GM18511 (cell line): ENCODE results near the gene DIP2A.
"Not testable (repeated sequence)": the region's sequence is repeated elsewhere in the genome, so short reads cannot be mapped to it uniquely, and the experiment has no call there.

ENCODE experiments used
- ATAC-seq: cut with Tn5 transposase; IDR thresholded peaks from one replicate; pipeline ENCODE4 v1.9.1; 2021; ENCODE audit warnings: mild to moderate bottlenecking, moderate library complexity; ENCODE audit not compliant: unreplicated experiment

DIP2A gene

DNA sequence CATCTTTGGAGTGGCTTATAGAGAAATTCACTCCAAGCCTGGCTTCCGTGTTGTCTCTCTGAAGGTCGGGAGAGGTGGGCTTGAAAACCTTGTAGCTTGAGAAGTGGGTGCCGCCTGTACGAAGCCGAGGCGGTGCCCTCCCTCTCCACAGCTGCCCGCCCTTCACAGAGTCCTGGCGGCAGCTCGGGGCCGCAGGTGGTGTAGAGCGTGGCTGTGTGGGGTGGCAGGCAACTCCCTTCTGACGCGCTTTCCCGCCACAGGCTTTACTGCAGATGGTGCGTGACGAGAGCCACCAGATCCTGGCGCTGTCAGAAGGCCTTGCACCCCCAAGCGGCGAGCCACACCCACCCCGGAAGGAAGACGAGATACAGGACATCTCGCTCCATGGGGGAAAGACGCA lies 33.1 kb upstream of the DIP2A start:
- no peak for ATAC-seq

DNA sequence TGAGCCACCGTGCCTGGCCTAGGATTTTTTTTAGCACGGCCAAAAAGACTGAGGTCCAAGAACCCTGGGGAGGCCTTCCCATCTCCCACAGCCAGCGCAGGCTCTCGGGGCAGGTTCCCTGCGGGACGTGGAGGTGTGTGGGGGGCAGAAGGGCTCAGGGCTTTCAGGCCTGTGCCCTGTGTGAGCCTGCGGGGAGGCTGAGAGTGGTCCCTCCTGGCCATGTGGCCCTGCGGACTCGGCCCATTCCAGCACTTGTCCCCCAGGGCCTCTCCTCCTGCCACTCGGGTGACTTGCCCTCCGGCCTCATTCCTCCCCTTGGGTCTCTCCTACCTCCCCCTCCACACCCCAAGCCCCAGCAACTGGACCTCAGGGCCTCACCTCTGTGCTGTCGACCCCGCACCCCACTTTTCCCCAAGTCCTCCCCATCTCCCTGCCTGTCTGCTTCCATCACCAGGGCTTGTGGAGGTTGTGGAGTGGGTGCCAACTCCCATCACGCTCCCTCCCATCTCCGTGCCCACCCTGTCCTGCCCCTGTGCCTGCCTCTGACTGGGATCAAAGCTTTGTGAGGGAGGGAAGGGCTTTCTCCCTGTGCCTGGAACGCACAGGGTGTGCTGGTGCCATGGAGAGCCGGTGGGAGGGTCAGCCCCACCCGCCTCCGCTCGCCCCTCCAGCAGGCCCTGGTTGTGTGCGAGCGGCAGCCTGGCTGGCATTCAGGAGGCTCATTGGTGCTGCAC lies 32.2 kb upstream of the DIP2A start:
- ATAC-seq: no peak

DNA sequence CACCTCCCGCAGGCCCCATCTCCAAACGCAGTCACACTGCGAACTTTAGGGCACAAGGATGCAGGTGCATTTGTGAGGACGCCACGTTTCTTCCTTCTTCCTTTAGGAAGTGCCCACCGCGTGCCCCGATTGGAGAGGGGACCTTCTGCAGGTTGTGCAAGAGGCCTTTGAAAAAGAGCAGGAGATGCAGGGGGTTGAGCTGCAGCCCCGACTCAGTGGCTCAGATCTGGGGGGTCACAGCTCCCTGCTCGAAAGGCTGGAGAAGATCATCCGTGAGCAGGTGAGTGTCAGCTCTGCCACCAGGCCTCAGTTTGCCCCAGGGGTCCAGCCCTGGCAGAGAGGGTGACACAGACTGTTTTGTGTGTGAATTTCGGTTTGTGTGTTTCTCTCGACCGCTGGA lies 31.2 kb upstream of the DIP2A start:
- ATAC-seq: no peak

DNA sequence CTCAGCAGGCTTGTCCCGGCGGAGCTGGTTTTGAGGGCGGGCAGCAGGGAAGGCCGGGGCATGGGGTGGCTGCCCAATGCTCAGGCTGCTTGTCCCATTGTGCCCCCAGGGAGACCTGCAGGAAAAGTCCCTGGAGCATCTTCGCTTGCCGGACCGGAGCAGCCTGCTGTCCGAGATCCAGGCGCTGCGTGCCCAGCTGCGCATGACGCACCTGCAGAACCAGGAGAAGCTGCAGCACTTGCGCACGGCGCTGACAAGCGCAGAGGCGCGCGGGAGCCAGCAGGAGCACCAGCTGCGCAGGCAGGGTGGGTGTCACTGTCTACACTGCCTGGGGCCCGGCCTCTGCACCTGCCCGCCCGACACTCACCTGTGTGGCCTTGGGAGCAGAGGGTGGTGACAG lies 30.4 kb upstream of the DIP2A start:
- ATAC-seq: no peak

DNA sequence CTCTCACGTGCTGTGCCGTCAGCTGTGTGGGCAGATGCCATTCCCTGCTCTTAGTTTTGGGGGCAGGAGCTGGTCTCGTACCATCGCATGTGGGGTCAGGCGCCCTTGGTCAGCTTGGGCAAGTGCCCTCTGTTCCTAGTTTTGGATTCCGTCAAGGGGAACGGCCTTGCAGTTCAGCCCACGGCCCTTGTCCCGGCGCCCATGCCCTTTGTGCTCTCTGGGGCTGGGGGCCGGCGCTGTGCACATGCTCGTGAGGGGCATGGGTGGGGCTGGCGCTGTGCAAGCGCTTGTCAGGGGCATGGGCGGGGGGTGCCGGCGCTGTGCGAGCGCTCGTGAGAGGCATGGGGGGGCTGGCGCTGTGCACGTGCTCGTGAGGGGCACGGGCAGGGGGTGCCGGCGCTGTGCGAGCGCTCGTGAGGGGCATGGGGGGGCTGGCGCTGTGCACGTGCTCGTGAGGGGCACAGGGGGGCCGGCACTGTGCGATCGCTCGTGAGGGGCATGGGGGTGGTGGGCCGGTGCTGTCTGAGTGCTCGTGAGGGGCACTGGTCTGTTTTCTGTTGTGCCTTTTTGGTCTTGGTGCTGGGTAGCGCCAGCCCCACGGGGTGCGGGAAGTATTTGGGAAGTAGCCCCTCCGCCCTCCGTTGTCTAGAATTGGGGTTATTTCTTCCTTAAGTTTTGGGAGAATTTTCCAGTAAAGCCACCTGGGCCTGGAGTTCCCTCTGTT lies 29.5 kb upstream of the DIP2A start:
- ATAC-seq: no peak

DNA sequence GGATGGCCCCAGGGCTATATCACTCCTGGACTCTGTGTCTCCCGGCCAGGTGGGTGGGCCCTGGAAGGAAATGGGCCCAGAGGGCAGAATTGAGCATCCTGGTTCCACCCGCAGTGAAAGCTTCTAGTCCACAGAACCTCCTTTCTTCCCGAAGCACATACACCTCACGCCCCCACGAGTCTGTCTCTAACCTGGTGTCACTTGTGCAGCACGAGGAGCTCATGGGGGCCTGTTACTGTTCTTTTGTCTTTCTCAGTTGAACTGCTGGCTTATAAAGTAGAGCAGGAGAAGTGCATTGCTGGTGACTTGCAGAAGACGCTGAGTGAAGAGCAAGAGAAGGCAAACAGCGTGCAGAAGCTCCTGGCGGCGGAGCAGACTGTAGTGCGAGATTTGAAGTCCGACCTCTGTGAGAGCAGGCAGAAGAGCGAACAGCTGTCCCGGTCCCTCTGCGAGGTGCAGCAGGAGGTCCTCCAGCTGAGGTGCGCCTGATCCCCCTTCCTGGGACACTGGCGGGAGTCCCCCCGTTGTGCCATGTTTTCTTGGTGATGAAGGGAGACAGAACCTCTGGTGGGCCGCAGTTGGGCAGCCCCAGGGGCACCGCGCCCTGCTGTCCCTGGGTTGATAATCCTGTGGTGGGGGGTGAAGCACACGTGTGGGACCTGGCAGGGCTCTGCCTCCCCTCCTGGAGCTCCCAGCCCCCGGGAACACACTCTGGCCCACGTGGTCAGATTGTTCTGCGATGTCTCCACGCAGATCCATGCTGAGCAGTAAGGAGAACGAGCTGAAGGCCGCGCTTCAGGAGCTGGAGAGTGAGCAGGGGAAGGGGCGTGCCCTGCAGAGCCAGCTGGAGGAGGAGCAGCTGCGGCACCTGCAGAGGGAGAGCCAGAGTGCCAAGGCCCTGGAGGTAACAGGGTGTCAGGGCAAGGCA lies 28.7 kb upstream of the DIP2A start:
- no peak for ATAC-seq

DNA sequence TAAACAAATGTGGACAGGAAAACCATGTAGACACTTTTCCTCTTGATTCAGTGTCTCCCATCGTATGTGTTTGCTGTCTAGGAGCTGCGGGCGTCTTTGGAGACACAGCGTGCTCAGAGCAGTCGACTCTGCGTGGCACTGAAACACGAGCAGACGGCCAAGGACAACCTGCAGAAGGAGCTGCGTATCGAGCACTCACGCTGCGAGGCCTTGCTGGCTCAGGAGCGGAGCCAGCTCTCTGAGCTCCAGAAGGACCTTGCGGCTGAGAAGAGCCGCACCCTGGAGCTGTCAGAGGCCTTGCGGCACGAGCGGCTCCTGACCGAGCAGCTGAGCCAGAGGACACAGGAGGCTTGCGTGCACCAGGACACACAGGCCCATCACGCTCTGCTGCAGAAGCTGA lies 27.2 kb upstream of the DIP2A start:
- ATAC-seq: no peak

DNA sequence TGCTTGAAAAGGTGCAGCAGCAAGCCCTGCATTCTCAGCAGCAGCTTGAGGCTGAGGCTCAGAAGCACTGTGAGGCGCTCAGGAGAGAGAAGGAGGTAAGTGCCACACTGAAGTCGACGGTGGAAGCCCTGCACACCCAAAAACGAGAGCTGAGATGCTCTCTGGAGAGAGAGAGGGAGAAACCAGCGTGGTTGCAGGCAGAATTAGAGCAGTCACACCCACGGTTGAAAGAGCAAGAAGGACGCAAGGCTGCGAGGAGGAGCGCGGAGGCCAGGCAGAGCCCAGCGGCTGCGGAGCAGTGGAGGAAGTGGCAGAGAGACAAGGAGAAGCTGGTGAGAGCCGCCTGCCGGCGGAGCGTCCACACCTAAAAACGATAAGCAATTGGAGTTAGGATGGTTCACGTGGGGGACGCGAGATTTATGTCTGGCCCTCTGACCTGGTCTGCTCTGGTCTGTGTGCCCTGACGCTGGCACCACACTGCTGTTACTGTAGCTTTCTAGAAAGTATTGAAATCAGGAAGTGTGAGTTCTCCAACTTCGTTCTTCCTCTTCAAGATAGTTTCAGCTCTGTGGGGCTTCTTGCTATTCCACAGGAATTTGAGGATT lies 26.7 kb upstream of the DIP2A start:
- no peak for ATAC-seq

DNA sequence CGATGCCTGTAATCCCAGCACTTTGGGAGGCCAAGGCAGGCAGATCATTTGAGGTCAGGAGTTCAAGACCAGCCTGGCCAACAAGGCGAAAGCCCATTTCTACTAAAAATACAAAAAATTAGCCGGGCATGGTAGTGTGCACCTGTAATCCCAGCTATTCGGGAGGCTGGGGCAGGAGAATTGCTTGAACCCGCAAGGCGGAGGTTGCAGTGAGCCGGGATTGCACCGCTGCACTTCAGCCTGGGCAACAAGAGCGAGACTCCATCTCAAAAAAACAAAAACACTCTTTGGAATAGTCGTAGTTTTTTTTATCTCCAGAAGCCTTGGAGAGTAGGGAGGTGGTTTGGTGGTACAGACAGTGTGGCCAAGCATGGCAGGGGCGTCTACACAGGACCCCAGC lies 25.6 kb upstream of the DIP2A start:
- ATAC-seq: not testable (repeated sequence)

DNA sequence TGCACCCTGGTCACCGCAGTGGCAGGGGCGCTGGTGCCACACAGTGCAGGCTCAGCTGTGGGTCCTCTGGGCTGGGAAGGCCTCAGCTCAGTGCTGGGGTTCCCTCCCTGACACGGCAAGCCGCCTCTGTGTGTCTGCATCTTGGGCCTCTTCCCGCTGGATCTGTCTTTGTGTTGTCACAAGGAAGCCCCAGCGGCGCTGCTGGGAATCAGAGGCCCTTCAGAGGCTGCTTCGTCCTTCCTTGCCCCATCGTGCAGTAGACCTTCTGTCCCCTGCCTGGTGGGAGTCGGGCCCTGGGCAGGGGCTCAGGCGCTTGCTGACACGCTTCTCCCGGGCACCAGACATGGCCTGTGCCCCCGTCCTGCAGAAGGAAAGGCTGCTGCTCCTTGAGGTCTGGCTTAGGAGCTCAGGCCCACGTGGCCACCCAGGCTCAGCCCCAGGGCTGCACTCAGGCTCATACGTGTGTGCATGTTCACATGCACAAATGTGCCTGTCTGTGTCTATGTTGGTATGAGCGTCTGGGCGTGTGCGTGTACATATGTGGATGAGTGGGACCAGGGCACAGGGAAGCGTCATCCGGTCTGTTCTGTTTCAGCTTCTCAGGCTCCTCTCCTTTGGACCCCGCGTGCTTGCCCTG lies 24.3 kb upstream of the DIP2A start:
- ATAC-seq: no peak

DNA sequence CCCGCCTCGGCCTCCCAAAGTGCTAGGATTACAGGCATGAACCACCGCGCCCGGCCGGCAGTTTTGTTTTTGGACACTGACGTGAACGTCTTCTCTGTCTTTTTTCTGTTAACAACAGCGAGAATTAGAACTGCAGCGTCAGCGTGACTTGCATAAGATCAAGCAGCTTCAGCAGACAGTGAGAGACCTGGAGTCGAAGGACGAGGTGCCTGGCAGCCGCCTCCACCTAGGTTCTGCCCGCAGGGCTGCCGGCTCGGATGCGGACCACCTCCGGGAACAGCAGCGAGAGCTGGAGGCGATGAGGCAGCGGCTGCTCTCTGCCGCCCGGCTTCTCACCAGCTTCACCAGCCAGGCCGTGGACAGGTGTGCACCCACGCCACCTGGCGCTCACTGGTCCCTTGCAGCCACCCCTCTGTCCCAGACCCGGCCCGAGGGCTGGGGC lies 22.9 kb upstream of the DIP2A start:
- ATAC-seq: no peak

DNA sequence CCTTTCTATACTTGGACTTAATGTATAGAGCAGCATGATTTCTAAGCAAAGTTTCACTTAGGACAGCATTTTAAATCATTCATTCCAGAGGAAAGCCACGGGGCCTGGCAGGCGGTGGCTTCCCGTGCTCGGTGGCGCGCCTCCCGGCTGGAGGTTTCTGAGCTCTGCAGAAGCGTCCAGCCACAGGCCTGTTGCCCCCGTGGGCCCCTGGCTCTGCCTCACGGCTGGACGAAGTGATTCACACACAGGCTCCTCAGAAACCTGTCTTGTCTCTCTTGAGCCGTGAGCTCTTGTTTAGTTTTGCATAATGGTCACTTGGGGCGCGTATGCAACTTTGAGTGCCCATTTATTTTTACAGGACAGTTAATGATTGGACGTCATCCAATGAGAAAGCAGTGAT lies 22.1 kb upstream of the DIP2A start:
- ATAC-seq: no peak

DNA sequence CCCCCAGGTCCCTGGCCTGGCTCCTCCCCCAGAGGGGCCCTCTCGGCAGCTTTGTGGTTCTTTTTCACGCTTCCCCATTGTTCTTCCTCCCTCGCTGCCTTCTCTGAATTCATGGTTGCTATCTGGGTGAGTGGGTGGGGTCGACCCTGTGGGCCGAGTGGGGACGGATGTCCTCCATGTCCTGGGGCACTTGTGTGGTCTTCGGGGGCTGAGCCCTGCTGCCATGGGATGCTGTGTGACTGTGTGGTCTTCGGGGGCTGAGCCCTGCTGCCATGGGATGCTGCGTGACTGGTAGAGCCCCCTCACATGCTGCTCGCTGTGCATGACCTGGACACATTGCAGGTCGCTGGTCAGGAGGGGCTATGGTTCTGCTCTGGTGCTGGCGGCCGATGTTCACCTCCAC lies 21.6 kb upstream of the DIP2A start:
- no peak for ATAC-seq

DNA sequence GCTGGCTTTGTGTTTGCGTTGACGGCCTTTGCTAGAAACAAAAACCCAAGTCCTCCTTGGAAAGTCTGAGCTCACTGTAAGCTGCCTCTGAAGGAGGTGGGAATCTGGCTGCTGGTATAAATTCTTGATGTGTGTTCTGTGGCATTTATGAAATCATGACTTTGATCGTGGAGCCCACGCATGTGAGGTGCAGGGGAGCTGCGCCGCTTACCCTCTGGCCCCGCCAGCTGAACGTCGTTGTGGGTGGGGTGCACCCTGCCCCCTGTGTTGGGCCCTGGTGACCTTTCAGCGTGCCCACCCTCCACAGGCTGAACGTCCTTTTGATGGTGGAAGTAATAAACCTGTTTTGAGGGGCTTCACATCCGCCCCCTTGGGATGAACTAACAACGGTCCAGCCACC lies 21.2 kb upstream of the DIP2A start:
- no peak for ATAC-seq

DNA sequence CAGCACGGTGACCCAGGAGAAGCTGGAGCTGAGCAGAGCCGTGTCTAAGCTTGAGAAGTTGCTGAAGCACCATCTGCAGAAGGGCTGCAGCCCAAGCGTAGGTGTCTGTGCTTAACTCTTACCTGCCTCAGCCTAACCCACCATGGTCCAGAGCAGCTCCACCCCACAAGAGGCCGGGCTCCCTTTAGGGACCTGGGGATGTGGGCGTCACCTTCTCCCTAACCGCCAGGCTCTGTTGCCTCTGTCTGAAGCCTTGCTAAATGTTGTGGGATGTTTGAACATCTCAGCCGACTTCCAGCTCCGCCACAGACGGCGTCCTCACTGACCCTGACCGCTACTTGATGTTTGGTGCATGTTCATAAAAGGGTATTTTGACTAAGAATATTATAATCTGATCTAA lies 20.4 kb upstream of the DIP2A start:
- no peak for ATAC-seq

DNA sequence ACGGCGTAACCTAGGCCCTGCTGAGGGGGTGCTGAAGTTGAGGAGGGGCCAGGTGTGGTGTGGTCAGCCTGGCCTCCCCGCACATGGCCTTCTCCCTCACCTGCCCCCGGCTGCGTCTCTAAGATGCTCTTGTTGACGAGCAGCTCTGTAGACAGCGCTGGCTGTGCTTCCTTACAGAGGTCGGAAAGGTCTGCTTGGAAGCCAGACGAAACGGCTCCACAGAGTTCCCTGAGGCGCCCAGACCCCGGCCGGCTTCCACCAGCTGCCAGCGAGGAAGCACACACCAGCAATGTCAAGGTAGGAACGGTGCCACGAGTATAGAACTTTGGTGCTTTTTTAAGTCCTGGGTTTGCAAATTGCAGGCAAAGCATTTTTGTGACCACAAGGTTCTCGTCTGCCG lies 18.8 kb upstream of the DIP2A start:
- ATAC-seq: no peak

DNA sequence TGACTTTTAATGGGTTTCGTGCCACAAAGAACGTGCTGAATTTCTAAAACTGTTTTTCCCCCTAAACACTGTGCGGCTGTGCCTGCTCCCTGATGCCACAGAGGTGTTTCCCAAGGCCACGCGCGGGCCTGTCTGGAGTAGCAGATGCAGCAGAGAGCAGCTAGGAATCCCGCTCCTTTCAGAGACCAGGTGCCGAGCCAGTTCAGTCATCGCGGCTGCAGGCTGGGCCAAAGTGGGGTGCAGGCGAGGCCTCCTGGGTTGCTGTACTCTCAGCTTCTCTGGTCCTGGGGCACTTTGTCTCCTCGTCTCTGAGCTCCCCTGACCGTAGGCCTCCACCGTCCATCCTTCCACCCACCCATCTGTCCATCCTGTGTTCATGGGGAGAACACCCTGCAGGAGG lies 17.4 kb upstream of the DIP2A start:
- no peak for ATAC-seq

DNA sequence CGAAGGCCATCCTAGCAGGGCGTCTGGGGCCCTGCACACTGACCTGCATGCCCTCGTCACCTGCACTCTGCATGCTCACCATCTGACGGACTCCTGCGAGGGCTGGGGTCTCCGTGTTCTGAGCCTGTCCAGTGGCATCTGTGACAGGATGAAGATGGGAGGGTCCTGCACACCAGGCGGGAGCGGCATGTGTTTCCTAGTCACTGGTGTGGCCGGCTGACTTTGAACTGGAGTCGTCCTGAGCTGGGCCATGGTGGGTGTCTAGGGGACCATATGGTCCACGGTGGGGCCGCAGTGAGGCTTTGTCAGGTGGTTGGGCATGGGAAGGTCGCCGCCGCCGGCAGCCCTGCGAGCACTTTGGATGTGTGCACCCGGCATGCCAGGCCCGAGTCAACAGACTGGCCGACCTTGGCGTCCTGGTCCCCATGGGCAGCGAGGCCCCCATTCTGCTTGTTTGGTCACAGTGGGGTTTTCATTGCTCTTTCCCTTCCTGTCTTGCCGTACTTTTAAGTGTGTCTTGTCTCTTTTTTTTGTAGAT lies 16.7 kb upstream of the DIP2A start:
- no peak for ATAC-seq

DNA sequence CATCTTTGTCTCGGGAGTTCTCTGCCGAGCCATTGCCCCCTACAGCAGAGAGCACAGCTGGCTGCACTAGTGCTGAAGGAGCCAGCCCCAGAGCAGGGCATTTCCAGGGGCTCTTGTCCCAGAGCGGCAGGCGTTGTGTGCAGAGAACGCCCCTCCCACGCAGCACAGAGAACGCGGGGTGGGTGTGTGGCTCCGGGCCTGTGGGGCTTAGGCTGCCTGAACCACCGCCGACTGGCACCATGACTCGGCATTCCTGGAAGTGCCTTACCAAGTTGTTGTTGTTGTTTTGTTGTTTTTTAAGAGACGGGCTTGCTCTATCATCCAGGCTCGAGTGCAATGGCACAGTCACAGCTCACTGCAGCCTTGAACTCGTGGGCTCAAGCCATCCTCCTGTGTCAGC lies 15.8 kb upstream of the DIP2A start:
- no peak for ATAC-seq

DNA sequence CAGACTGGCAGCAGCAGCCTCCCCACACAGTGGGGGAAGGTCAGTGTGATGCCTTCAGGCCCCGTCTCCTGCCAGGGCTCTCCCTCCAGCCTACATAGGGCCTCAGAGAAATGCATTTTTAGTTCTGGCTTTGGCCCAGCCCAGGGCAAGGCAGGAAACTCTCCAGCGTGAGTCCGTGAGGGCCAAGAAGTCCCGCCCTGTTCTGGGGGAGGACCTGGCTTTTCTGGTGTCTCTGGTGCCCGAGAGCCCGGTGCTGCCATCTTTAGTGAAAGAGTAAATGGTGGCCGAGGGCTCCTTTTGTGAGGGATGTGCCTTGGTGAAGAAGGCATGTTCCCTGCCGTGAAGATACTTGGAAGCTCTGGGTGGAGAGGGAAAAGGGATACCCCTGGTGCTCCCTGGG lies 14.8 kb upstream of the DIP2A start:
- ATAC-seq: no peak
